HTERT RPE-1 (cell line): Measurements from ENCODE around the gene RPS24.

Experiments
- in situ Hi-C: fragments of 300-500 bp; cut with MboI; formaldehyde crosslinking; loops from 4 replicates; pipeline ENCODE4 v1.14.3; 2020; ENCODE audit warnings: low sequenced_read_pairs

RPS24 gene

DNA sequence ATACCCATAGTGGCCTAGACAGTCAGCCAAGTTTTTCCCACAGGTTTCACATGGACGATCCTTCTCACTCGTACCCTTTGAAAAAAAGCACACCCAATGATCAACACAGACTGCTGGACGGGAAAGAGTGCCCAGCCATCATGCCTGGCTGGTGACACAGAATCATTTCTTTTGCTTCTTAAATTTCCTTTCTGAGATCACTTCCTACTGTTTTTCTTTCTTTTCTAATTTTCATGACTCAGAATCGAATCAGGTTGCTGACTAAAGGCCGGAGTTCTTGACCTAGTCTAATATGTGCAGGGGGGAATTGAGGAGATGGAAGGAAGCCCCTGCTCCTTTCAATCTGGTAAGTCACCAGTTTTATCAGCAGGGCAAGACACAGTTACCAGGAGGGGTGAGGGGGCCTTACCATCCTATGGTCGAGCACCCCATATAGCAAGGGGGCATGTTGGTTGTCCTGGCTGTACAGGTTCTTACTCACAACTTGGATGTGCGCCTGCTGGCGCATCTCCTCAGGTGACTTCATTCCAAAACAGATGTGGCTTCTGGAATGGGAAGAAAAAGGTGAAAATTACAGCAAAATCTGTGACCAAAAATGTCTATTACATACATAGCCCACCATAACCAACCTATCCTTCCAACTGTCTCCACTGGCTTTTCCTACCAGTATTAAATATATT, 7.8 kb upstream of the RPS24 start:
- in situ Hi-C loops, result no loop called here

DNA sequence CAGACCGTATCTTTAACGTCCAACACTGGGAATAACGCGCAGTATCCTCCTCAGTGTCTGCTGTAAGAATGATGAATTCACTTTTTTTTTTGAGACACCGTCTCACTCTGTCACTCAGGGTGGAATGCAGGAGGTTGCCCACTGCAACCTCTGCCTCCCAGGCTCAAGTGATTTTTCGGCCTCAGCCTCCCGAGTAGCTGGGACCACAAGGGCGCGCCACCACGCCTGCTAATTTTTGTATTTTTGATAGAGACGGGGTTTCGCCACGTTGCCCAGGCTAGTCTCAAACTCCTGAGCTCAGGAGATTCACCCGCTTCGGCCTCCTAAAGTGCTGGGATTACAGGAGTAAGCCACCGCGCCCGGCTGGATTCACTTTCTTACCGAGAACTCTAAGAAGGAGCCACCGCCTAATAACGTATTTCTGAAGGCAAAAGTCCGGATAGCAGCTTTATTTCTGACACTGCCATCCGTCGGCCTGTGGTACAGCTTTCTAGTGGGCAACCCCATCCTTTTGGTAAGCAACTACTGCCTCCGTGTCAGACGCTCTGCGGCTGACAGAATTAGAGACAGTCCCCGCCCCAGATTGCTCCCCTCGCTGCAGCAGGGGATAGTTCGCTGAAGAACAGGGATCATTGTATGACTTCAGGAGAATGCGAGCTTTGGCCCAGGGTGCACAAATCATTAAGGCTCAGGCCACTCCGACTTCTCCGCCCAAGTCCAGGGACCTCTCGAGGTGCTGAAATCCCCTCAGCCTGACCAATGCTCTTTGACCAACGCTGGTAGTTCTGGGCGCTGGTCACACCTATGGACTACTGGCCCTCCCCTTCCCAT, 5.0 kb upstream of the RPS24 start:
- in situ Hi-C loops, result no loop called here

DNA sequence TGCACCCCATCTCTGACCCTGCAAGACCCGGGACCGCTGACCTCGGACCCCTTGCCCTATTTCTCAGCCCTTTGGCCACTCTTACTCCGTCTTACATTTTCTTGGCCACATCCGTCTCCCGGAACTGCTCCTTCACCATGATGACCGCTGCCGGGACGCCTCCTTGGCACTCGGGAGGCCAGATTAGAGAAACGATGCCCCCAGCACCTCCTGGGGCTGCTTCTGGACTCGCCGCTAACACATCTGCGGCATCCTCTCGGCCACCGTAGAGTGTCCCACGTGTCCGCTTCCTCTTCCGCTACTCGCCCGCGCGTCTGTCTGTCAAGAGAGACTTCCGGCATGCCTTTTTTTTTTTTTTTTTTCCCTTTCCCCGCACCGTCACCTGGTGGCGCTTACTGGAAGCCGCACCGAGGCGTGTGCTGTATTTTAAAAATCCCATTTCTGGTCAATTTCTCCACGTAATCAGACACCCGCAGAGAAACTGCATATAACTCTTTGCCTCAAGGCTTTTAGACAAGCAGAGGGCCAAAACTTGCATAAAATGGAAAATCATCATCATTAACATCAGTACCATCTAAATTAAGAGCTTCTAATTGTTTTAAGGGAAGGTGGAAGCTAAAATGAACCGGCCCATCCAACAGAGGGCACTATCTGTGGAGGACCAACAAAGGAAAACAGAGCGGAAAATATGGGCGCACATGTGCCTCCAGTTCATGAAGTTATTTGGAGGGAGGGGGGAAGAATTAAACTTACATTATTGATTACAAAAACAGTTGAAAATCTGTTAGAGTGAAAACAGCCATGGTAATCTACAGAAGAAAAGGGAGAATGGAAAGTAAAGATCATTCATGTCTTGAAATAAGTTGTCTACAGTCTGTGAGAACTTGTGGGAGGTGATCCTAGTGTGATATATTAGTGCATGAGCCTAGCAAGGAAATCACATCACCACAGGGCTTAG, 4.1 kb upstream of the RPS24 start, which contains the start of gene POLR3A:
POLR3A (minus strand) TSS at position 247 of the 958 bp plus-strand sequence; CDS start at position 139, 108 bp downstream.
- in situ Hi-C loops, result no loop called here

DNA sequence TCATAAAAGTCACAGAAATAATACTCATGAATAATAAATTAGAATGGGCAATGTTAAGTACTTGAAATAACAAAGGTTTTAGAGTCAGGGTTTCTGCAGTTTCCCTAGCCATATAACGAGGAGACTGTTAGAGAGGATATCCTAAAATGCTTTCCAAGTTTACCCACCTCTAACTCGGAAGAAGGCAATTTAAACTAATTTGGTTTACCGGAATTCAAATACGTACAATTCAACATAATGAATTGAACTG, 351 bp upstream of the RPS24 start:
- in situ Hi-C loops, result no loop called here

DNA sequence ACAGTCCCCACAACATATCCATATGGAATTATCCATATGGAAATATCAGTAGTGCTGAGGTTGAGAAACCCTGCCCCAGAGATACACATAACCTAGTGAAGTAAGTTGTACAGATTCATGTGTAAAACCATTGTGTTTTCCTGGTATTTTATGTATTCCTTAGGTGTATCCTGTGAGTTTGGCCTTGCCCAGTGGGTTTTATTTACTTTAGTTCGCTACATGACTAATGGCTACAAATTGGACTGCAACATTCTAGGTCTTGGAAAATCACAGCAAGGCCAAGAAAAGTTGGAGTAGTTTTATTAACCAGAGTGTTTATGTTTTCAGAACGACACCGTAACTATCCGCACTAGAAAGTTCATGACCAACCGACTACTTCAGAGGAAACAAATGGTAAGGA, 1.4 kb downstream of the RPS24 start:
- in situ Hi-C loops, result no loop called here

DNA sequence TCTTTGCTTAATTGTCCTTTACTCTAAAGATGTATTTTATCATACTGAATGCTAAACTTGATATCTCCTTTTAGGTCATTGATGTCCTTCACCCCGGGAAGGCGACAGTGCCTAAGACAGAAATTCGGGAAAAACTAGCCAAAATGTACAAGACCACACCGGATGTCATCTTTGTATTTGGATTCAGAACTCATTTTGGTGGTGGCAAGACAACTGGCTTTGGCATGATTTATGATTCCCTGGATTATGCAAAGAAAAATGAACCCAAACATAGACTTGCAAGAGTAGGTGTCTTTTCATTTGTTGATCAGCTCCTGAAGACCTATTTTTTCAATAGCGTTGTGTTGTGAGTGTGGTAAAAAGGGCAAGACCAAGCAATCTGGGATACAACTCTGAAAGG, 1.8 kb downstream of the RPS24 start:
- in situ Hi-C loops, result no loop called here

DNA sequence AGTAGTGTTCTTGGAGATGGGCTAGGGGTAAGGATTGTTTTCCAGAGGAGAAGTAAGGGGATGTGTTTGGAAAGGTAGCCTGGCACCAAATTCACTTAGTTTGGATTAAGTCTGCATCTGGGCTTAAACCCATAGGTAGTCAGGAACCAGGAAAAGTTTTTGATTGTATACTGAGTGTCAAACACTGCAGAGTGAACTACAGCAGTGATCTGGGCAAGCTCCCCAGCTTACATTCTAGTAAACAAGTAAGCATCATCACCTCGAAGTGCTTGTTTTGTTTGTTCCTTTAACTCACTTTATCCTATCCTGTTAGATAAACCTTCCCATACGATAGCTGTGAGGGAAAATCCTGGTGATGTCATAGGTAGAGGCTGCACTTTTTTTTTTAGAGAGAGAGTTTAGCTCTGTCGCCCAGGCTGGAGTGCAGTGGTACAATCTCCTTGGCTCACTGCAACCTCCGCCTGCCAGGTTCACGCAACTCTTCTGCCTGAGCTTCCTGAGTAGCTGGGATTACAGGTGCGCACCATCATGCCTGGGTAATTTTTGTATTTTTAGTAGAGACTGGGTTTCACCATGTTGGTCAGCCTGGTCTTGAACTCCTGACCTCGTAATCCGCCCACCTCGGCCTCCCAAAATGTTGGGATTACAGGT, 2.4 kb downstream of the RPS24 start:
- in situ Hi-C loops, result no loop called here

DNA sequence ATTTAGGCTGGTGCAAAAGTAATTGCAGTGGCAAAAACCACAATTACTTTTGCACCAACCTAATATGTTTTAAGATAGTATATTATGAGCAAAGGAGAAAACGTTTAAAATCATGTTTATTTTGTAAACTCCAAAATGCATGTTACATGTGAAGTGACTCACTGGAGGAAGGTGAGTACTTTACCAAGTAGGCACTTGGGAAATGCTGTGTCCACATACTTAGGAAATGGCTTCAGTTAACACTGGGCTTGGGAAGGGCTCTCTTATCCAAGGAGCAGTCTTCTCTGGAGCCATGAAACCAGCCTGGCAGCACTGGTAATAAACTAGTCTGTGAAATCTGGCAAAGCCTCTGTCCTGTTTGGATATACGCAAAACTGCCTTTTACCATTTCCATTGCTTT, 4.4 kb downstream of the RPS24 start:
- in situ Hi-C loops, result no loop called here

DNA sequence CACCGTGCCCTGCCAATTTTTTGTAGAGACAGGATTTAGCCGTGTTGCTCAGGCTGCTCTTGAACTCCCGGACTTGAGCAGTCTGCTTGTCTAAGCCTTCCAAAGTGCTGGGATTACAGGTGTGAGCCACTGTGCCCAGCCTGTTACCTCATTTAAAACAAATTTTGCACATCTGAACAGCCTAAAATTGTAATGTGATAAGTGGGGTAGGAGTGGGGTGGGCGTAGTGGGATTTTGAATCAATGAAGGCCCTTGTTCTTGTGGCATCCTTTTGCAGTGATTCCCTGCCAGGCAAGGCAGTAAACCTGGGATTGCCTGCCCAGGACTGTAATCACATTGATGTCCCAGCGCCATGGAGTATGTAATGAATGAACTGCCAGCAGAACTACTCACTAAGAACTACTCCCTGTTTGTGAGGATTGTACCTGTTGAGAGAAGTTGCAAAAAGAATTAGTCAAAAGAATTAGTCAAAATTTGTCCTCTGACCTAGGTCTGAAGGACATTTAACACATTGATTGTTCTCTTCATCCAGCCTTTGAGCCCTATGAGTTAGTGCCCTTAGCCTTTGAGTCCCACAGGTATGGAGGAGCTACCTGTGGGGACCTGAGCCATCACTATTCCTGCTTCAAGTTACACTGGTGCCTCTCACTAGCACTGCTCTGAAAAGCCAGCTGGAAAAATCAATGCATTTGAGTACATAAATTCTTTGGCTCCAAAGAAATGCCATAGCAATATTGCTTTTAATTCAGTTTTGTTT, 5.3 kb downstream of the RPS24 start:
- in situ Hi-C loops, result no loop called here

DNA sequence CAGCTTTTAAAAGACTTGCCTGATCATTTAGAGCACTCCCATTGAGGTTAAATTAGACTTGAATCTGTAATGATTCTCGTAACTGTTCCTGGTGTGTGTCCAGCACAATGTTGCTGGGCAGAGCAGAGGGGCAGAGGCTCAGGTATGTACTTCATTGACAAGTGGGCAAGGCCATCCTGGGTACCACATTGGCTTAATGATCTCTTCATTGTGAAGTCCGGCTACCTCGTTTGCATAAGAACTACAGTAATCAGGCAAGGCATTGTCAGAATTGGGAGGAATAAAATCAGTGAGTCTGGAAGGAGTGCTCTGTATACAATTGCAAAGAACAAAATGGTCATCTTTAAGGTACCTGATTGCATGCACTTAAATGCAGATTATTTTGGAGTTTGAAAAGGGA, 6.1 kb downstream of the RPS24 start:
- in situ Hi-C loops, result no loop called here

DNA sequence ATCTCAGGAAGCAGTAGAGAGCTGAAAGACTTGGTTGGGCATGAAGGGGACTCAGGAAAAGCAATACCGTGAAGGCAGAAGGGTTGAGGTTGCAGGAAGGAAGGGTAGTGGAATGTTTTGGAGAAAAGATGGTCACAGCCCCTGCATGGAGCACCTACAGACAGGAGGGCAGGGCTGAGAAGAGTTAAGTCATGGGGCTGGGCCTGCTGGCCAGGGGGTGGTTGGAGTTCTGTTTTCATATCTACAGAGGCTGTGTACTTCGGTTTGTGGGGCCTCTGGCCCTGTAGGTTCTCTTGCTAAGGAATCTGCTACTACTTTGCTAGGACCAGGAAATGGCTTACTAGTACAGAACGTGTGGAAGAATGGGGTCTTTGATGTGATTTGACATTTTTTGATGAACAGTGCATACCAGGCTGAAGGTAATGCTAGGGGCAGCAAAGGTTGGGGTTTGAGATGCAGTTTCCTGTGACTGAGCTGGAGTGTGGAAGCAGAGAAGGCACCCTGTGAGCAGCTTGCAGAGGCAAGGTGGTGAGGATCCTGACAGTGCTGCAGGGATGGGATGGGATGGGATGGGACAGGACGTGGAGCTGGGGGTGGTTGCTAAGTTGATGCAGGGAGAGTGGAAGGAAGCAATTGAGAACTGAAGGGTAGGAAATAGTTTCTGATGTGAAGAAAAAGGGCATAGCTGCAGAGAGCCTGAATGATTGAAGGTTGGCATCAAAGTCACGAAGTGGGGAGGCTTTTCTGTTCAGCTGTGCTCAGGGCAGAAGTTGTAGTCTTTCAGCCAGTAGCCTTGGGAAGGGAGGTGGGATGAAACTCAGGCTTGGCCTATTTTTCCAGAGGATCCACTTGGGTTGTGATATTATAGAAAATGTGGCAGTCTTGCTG, 7.8 kb downstream of the RPS24 start:
- in situ Hi-C loops, result no loop called here

DNA sequence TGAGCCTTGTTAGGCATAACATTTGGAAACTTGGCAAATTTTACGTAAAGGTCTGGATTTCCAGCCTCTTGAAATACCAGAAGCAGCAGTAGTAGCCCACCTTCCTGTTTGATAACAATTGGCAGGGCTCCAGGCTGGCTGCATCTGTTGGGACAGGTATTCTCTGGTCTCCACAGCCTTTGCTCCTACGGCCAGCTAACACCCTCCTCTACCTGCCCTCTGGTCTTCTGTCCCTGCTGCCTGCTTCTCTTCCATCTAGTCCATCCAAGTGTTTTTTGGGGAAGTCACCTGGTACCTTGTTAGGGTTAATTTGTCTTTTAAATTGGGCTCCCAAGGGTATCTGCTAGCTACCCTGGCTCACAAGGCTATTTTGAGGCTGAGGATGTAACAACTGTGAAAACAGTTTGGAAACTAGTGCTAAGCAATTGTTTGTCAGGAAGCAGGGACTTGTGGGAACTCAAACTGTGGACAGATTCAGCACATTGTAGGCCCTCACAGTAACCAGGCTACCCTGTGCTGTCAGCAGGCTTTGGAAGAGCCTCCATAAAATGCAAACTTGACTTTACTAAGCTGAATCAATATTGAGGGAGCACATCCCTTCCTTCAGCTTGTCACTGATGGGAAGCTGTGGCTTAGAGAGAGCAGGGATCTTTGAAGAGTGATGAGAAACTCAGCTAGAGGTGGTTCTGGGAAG, 8.5 kb downstream of the RPS24 start:
- in situ Hi-C loops, result no loop called here

DNA sequence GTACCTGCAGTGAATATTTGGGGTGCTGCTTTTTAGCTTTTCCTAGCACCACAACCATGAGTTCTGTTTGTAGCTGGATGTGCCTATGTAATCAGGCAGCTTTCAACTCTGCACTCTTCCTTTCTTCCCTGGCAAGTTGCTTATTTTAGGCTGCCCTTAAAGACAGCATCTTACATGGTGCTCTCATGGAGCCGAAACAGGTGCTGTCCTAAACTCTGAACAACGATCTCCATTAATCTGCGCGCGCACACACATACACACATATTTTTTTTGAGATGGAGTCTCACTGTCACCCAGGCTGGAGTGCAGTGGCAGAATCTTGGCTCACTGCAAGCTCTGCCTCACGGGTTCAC, 9.1 kb downstream of the RPS24 start:
- in situ Hi-C loops, result no loop called here

DNA sequence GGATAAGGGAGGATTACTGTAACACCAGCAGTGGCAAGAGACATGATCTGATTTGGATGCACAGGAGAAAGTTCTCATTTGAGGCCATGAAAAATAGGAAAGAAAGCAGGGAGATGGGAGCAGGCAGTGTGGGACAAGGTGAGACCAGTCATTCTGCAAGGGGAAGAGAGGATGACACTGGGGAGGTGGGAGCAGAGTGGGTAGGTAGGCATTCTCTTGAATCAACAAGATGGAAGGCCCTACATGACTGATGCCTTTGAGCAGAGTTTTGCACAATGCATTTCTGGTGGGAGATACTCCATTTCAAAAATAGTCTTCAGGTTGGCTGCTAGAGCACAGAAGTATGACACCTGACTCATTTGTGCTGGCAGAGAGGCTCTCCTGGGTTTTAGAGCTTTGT, 10.5 kb downstream of the RPS24 start:
- in situ Hi-C loops, result no loop called here

DNA sequence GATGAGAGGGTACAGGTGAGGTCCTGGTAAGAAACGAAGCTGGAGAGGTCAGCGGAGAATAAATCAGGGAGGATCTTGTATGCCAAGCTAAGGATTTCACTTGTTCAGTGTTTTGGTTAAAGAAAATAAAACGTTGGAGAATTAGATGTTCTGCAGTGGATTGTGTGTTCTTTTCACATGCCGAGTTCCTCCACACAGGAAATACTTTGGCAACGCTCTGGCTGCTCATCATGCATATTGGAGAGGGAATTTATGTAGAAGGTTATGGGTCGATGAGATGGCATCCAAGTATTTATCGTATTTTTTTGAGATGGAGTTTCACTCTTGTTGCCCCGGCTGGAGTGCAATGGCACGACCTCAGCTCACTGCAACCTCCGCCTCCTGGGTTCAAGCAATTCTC, 11.0 kb downstream of the RPS24 start:
- in situ Hi-C loops, result no loop called here

DNA sequence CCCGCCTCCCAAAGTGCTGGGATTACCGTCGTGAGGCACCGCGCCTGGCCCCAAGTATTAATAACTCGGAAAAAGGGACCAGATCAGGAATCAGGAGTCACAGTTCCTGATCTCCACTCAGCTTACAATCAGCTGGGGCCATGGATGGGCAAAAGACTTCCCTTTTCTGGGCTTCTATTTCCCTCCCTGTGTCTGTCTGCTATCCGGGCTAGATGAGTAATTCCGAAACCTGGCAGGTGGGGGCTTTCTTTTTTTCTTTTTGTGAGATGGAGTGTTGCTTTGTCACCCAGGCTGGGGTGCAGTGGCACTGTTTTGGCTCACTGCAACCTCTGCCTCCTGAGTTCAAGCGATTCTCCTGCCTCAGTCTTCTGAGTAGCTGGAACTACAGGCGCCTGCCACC, 11.6 kb downstream of the RPS24 start:
- in situ Hi-C loops, result no loop called here

DNA sequence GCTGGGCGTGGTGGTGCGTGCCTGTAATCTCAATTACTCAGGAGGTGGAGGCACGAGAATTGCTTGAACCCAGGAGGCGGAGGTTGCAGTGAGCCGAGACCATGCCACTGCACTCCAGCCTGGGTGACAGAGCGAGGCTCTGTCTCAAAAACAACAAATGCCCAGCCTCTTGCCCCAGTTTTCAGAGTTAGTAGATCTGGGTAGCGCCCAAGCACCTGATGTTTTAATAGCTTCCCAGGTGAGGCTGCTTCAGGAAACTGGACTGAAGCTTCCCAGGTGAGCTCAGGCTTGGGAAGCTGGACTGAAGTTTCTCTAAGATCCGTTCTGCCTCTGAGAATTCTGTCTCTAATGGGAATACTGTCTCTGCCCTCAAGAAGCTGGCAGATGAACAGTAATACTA, 12.2 kb downstream of the RPS24 start:
- in situ Hi-C loops, result no loop called here

DNA sequence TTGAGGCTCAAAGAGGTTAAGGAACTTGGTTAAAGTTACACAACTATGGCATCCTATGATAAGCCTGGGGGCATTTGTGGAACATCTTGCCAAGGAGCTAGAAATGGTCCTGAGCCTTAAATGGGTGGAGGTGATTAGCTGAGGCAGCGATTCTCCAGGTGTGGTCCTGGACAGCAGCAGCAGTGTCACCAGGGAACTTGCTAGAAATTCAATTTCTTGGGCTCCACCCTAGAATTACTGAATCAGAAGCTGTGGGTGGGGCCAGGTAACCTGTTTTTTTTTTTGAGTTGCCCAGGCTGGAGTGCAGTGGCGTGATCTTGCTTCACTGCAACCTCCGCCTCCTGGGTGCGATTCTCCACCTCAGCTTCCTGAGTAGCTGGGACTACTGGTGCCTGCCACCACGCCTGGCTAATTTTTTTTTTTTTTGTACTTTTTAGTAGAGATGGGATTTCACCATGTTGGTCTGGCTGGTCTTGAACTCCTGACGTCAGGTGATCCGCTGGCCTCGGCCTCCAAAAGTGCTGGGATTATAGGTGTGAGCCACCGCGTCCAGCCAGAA, 13.1 kb downstream of the RPS24 start:
- in situ Hi-C loops, result no loop called here
